Prostate gland (tissue), 2 donors: Measurements from ENCODE around the gene SPATA1.

ENCODE experiments used
- CTCF ChIP-seq, 4 experiments: fragments of 200-600 bp in 2 of 4; fragments of 450-650 bp in 2 of 4; sonication (generic) in 2 of 4; IDR thresholded peaks; 1 replicate in 3 of 4; 2 replicates in 1 of 4; pipeline ENCODE4 v1.5.1; 2016 to 2019; ENCODE audit warnings: antibody characterized with exemption in 4 of 4, mild to moderate bottlenecking in 2 of 4, moderate library complexity in 2 of 4
- POLR2A ChIP-seq: fragments of 450-650 bp; IDR thresholded peaks from one replicate; pipeline ENCODE4 v1.6.1; 2016; ENCODE audit warnings: antibody characterized with exemption, mild to moderate bottlenecking
- POLR2AphosphoS5 ChIP-seq: sonication (generic); formaldehyde crosslinking; IDR thresholded peaks from one replicate; pipeline ENCODE4 v1.6.1; 2017; ENCODE audit warnings: antibody characterized with exemption

GRCh38 chr1:84509029-84509428 is 2.8 kb downstream of the SPATA1 start:
- TF ChIP-seq CTCF (IDR thresholded peaks at IDR 0.05): no peak
- TF ChIP-seq POLR2AphosphoS5: no peak
- TF ChIP-seq POLR2A: no peak
